Activated T-cell treated with anti-CD3 and anti-CD28 coated beads for 24 hours (primary cell): Measurements from ENCODE around the gene TACC2.

Experiments used
- DNase-seq: peaks from one replicate; pipeline ENCODE4 v3.0.0-alpha.2; 2020; ENCODE audit warnings: low read depth

TACC2 gene

DNA sequence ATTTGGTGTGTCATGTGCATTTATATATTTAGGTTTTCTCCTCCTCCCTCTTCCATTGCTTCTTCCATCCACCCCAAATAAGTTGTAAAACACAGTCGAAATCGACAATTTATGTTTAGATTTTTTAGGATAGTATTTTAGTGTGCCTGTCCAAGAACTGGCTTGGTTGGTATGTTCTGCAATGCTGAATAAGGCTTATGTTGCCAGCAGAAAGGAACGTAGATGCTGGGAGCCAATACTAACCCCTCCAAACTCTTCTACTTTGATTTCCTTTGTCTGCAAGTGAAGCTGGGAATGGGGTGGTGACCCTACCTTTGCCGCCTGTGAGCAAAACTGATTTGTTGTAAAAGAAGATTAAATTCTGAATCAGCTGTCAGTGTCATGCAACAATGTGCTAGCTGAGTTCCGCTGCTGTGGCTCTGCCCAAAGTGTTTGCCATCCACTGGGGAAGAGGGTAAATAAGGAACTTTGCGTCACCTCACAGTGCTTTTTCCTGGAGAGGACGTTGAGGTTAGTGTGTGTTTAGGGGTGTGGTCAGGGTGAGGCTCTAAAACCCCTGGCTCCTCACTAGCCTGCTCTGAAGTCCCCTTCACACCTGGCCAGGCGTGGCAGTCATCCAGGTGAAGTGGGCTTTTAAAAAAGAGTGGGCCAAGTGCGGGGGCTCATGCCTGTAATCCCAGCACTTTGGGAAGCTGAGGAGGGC lies 44.4 kb downstream of the TACC2 start:
- no peak for DNase-seq

DNA sequence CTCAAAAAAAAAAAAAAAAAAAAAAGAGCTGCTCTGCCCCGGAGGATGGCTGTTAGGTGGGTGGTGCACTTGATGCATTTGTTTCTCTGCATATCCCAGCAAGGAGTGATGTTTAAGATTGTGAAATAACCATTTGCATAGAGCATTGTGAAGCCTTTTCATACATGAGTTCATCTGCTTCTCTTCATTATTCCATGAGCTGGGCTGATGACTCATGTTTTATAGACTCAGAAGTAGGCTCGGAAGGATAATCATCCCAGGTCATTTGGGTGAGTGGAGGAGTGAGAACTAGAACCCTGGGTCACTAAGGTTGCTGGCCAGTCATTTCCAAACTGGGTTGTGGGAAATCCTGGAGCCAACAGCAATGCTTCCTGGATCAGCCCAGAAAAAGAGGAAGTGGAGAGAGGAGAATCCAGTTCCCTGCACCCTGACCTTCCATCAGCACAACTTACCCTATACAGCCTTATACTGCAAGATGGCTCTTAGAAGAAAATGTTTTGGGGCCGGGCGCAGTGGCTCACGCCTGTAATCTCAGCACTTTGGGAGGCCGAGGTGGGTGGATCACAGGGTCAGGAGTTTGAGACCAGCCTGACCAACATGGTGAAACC lies 45.3 kb downstream of the TACC2 start:
- DNase-seq: no peak

- DNase-seq: no peak
Observed at GRCh38 chr10:122040786-122041185, 51.8 kb downstream of the TACC2 start.

DNA sequence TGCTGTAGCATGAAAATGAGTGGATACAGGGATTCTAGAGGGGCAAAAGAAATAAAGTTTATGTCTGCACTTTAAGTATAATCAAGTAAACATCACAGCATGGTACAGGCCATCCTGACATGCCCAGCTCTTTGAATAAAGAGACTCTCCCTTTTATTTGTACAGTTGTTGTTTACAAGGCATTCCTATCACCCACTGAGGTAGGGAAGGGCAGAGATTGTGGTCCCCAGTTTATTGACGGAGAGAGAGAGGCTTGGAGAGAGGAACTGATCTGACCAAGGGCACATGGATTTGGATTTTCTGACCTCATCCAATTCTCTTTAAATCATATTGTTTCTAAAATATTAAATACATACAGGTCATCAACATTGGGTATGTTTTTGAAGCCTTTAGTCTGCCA lies 53.9 kb downstream of the TACC2 start:
- DNase-seq: no peak

DNA sequence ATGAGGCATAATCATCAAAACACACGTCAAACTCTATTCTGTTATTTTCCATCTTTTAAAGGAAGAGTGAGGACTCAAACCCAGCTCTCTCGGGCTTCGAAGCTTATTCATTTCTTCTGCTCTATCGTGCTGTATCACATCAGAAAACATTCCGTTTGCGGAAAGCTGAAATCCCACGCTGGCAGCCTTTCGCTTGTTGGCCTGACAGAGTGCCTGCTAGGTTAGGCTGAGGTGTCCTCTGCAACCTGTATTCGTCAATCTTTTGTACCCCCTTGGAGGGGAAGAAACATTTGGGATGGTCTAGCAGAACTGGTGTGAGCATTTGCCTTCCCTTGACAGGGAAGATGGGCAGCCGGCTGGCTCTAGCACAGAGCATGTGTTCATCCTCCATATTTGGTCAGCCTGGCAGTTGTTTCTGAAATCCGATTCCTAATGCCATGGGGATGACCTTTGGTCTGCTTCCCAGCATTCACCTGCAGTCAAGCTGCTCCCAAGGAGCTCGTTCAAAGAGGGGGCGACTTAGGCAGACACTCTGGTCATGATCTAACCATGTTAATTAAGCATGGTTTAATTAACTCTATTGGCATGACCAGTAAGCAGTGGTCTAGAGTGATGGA lies 55.2 kb downstream of the TACC2 start:
- DNase-seq: no peak

DNA sequence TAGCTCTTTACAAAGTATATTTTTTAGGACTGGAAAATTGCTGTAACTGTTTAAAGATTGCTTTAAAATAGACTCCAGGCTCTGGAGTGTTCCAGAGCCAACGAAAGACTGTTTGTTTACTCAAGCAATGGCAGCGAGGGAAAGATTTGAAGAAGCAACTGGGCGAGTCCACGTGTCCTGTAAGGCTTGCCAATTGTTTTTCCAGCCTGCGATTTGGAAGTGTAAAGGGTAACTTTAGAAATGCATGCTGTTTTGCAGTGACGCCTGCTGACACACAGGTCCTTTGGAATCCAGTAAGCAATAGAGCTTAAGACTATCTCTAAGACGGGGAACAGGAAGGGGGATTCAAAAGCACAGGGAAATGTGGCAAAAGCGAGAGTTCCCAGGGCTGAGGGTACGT lies 55.8 kb downstream of the TACC2 start:
- no peak for DNase-seq

GRCh38 chr10:122045212-122045611 lies 56.2 kb downstream of the TACC2 start:
- no peak for DNase-seq

GRCh38 chr10:122047560-122047959 lies 58.6 kb downstream of the TACC2 start:
- no peak for DNase-seq

GRCh38 chr10:122049076-122049475 lies 60.1 kb downstream of the TACC2 start:
- DNase-seq: no peak

DNA sequence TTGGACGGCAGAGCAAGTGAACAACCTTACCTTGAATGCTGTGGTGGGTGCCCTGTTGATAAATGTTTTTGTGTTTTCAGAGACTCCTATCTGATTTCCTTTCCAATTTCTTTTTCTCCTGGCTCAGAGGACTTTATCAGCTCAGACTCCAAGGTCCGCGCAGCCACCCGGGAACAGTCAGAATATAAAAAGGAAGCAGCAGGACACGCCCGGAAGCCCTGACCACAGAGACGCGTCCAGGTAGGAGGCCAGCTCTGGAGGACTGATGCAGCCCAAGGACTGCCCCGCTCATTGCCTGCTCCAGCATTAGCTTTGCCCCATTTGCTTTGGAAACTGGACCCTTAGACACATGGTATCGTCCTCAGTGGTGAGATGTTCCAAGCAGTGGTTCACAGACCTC lies 61.3 kb downstream of the TACC2 start:
- DNase-seq: no peak

DNA sequence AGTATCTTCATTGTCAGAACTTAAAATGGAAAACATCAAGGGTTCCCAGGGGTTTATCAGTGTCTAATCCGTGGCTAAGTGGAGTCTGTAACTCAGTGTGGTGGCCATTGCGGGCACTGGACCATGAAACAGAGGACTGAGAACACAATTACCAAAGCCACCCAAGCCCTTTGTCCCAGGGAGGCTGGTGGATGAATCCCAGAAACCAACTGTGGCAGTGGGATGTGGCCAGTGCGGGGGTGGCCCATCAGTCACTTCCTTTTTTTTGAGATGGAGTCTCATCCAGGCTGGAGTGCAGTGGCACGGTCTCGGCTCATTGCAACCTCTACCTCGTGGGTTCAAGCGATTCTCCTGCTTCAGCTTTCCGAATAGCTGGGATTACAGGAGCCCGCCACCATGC lies 61.8 kb downstream of the TACC2 start:
- no peak for DNase-seq

DNA sequence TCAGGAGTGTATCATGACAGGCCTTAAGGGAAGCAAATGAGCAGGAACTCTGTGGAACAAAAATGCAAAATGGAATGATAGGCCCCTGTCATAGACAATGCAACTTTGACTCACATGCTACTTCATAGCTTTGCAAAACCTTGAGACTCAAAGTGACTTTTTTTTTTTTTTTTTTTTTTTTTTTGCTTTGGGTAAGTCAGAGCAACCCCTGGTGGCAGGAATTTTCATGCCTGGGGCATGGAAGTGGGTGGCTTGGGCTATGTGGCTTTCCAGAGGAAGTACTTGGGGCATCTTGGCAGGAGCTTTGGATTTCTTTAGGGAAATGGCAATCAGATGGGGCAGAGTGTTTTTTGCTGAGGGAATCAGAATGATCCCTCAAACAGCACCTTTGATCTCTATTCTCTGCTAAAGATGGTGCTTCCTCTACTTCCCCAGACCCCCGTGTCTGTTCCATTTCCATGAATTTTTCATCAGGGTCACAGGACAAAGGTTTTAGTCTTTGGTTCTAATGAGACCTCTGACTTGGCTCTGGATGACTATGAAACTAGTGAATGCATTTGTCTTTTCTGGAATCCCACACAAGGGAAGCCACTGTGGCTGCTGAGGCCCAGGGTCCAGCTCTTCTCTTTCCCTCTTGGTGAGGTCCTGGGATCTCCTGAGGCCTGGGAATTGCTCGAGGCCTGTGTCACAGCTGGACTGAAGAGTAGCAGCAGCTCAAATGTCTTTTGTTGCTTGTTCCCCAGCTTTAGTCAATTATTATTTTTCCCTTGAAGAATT lies 62.8 kb downstream of the TACC2 start:
- no peak for DNase-seq

DNA sequence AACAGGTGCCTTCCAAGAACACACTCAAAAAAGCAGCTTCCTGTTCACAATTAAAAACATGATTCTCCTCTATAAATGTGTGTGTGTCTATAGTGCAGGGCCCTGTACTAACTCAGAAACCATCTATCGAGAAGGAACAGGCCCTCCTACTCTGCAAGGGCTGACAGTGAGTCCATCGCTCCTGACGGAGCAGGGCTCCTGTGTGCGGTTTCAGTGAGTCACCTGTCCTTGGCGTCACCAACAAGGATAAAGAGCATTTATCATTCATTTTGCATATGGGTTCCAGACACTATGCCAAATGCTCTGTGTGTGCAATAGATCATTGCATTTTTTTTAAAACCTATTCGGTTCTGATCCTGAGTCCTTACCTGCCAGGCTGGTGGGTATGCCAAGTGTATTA lies 63.7 kb downstream of the TACC2 start:
- DNase-seq: no peak

DNA sequence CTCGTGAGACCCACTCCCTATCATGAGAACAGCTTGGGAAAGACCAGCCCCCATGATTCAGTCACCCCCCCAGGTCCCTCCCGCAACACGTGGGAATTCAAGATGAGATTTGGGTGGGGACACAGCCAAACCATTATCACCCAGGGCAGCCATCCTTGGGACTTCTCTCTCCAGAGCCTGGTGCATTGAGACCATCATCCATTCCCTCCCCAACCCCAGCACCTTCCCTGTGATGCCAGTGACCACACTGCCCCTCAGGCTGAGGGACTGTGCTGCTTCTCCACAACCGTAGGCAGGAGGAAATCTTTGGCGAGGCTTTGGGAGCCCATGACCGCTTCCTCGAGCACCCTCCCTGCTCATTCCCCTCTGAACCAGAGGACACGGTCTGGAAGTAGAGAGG lies 64.4 kb downstream of the TACC2 start:
- DNase-seq: no peak

GRCh38 chr10:122054048-122055025 lies 65.4 kb downstream of the TACC2 start:
- no peak for DNase-seq

- no peak for DNase-seq
Observed at GRCh38 chr10:122055252-122055651, 66.3 kb downstream of the TACC2 start.

- DNase-seq: no peak
Observed at GRCh38 chr10:122056431-122057094, 67.6 kb downstream of the TACC2 start.

DNA sequence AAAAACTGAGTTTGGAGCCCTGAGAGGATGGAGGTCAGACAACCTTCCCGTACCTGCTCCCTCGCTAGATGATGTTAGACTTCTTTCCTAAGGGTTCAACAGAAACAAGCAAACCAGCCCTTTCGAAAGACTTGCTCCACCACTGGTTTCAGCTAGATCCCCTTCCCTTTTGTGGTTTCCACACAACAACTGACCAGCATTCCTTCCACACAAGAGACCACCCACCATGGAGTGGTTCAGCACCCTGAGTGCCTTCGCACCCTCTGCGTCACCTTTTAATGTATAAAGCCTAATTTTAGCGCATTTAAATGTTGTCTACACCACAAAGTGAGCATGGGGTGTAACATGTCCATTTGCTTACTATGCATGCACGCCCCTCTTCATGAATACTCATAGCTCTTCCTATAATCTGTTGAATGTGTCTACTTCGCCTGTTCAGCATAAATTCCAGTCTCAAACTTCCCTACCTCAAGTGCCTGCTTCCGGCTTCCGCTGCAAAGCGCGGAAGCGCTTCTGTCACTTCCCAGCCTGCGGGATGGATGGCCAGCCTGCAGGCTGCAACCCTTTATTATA lies 69.0 kb downstream of the TACC2 start:
- DNase-seq: no peak

GRCh38 chr10:122060250-122060649 lies 71.3 kb downstream of the TACC2 start:
- DNase-seq: no peak

DNA sequence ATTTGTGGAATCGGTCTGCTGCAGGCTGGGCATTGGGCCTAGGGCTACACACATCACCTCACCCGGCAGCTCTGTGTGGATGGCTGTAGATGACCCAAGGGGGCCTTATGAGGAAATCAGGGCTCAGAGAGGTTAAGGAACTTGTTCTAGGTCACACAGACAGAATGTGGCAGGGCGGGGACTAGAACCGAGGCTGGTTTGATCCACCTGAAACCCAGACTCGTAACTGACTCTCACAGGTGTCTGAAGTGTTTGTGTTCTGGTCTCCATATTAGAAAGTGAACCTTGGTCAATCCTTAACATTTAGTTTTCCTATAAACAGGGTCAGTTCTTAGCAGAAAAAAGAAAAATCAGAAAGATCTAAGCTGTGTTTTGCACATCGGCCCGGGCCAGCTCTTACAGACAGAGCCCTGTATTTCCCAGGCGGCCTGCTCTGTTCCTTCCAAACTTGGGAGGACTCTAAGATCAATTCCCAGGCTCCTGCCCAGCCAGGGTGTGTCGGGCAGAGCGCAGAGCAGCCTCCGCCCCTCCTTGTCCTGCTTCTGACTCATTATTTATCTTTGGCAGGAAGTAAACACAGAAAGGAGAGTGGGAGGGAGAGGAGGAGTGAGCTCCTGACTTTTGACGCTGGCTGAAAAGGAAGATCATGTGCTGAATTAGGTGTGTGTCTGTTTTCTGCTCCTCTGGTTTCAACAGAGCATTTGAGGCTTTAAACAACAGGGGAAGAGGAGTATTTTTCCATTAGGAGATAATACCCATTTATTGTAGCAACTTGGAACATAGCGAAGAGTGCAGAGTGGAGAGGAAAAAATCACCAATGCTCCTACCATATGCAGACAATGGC lies 74.1 kb downstream of the TACC2 start:
- DNase-seq: no peak
